ENCODE results near the gene IGFBP4. TPM values are rescaled to one million over a fixed set of nuclear protein-coding genes. Genes with fewer than 3 reads are reported as not detected.

IGFBP4 gene
- total RNA-seq, 1 experiment from 2014 or later: 25.0 TPM

GRCh38 chr17:40493697-40494096, 50.4 kb downstream of the IGFBP4 start:
- DNase-seq (ENCODE audit: low read depth, low spot score): no peak
- in situ Hi-C loops (cut with HindIII; ENCODE audit: low pct_unique_long_range_greater_than_20kb, low sequenced_read_pairs): no loop called here

GRCh38 chr17:40495140-40495539, 51.9 kb downstream of the IGFBP4 start:
- no peak for DNase-seq (ENCODE audit: low read depth, low spot score)
- in situ Hi-C loops (cut with HindIII; ENCODE audit: low pct_unique_long_range_greater_than_20kb, low sequenced_read_pairs): no loop called here

GRCh38 chr17:40496170-40496569, 52.9 kb downstream of the IGFBP4 start:
- in situ Hi-C loops (cut with HindIII; ENCODE audit: low pct_unique_long_range_greater_than_20kb, low sequenced_read_pairs): no loop called here
- no peak for DNase-seq (ENCODE audit: low read depth, low spot score)

DNA sequence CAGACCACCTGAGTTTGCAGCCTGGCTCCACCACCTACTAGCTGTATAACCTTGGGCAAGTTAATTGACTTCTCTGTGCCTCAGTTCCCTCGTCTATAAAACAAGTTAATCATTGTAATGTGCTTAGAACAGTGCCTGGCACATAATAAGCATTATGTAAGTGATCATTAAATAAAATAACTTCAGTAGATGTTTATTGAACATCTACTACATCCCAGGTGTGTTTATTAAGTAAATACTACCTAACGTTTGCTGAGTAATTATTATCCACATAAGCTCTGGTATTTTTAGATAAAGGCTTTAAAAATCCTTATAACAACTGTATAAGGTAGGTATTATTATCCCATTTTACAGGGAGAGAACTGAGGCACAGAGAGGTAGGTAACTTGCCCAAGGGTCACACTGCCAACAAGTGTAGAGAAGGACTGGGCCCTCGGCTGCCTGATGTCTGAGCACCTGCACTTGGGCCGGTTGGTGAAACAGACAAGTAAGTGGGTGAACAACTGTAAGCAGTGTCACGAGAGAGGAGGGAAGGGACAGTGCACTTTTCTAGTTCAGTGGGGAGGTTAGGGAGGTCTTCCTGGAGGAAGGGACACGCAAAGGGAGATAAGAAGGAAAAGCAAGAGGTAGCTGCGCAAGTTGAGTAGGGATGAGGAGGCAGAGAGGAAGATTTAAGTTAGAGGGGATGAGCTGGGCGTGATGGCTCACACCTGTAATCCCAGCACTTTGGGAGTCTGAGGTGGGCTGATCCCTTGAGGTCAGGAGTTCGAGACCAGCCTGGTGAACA, 53.6 kb downstream of the IGFBP4 start:
- no peak for DNase-seq (ENCODE audit: low read depth, low spot score)
- in situ Hi-C loops (cut with HindIII; ENCODE audit: low pct_unique_long_range_greater_than_20kb, low sequenced_read_pairs): no loop called here

GRCh38 chr17:40497695-40498094, 54.4 kb downstream of the IGFBP4 start:
- in situ Hi-C loops (cut with HindIII; ENCODE audit: low pct_unique_long_range_greater_than_20kb, low sequenced_read_pairs): no loop called here
- no peak for DNase-seq (ENCODE audit: low read depth, low spot score)

DNA sequence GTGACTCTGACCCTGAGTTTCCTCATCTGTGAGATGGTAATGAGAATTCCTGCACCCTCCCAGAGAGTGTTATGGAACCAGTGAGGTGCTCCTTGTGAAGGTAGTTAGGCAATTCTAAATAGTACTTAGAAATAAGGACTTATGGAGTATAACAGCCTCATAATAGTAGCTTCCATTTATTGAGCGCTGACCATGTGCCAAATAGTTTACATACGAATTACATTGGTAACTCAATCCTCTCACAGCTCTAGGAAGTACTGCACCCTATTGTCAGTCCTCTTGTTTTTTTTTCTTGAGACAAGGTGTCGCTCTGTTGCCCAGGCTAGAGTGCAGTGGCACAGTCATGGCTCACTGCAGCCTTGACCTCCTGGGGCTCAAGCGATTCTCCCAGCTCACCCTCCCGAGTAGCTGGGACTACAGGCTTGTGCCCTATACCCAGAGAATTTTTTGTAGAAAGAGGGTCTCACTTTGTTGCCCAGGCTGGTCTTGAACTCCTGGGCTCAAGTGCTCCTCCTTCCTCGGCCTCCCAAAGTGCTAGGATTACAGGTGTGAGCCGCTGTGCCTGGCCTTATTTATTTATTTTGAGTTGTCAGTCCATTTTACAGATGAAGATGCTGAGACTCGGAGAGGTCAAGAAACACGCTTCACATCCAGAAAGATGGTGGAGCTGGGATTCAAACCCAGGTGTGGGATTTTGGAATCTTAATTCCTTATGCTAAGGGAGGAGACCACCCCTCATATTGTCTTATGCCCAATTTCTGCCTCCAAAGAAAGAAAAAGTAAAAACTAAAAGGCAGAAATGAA, 55.2 kb downstream of the IGFBP4 start:
- in situ Hi-C loops (cut with HindIII; ENCODE audit: low pct_unique_long_range_greater_than_20kb, low sequenced_read_pairs): no loop called here
- no peak for DNase-seq (ENCODE audit: low read depth, low spot score)

GRCh38 chr17:40499551-40500189, 56.4 kb downstream of the IGFBP4 start:
- in situ Hi-C loops (cut with HindIII; ENCODE audit: low pct_unique_long_range_greater_than_20kb, low sequenced_read_pairs): no loop called here

GRCh38 chr17:40500190-40500589, 56.9 kb downstream of the IGFBP4 start:
- in situ Hi-C loops (cut with HindIII; ENCODE audit: low pct_unique_long_range_greater_than_20kb, low sequenced_read_pairs): no loop called here
- no peak for DNase-seq (ENCODE audit: low read depth, low spot score)

More at GRCh38 chr17:40499551-40500189, 56.4 kb downstream of the IGFBP4 start:
- DNase-seq (ENCODE audit: low read depth, low spot score): peak; percentile 61

GRCh38 chr17:40500709-40501108, 57.5 kb downstream of the IGFBP4 start:
- in situ Hi-C loops (cut with HindIII; ENCODE audit: low pct_unique_long_range_greater_than_20kb, low sequenced_read_pairs): no loop called here

DNA sequence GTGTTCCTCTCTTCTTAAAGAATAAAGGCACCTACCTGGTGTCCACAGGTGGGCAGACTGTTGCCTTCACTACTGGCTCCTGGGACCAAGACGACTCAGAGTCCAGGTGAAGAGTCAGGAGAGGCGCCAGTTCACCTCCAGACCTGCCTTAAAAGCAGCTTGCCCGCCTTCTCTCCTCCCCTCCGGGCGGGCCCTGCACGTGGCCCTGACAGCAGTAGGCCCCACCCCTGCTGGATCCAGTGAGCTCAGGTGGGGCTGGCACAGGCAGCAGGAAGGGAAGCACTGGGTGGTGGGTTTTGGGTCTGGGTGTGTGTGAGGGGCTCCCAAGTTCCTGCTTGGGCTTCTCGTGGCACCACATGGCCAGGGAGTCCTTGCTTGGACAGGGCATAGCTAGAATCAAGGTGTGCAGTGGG, 58.3 kb downstream of the IGFBP4 start, which contains the start of gene TNS4:
TSS of gene TNS4 (minus strand) at position 125 of the 413 bp plus-strand sequence. CDS start 5,198 bp downstream, outside the sequence.
- in situ Hi-C loops (cut with HindIII; ENCODE audit: low pct_unique_long_range_greater_than_20kb, low sequenced_read_pairs): no loop called here
- no peak for DNase-seq (ENCODE audit: low read depth, low spot score)

More at GRCh38 chr17:40500709-40501108, 57.5 kb downstream of the IGFBP4 start:
- DNase-seq (ENCODE audit: low read depth, low spot score): no peak

DNA sequence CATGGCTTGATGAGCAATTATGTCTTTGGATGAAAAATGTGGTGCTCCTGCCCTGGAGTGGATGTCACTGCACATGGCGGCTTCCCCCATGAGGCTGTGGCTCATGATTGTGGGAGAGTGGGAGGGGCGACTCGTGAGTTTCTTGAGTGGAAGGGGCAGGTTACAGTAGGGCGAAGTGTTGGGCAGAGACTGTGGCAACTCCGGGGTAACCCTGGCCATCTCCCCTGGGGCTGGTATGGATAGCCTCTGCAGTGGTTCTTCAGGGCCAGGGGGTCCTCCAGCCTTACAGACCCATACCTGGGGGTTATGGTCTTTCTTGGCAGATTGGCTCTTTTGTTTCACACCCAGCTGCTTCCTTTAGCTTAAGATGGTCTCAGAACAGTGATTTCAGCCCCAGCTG, 59.5 kb downstream of the IGFBP4 start:
- in situ Hi-C loops (cut with HindIII; ENCODE audit: low pct_unique_long_range_greater_than_20kb, low sequenced_read_pairs): no loop called here

DNA sequence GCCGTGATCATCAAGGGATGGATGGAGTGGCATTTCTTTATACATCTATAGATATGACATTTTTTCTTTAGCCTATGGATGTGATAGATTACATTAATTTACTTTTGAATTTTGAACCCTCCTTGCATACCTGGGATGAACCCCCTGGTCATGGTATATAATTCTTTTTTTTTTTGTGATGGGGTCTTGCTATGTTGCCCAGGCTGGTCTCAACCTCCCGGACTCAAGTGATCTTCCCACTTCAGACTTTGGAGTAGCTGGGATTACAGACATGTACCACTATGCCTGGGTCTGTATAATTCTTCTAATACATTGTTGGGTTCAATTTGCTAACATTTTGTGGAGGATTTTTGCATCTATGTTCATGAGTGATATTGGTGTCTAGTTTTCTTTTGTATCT, 59.9 kb downstream of the IGFBP4 start:
- DNase-seq (ENCODE audit: low read depth, low spot score): no peak
- in situ Hi-C loops (cut with HindIII; ENCODE audit: low pct_unique_long_range_greater_than_20kb, low sequenced_read_pairs): no loop called here

More for the DNA sequence above, 59.5 kb downstream of the IGFBP4 start:
- DNase-seq (ENCODE audit: low read depth, low spot score): no peak

- in situ Hi-C loops (cut with HindIII; ENCODE audit: low pct_unique_long_range_greater_than_20kb, low sequenced_read_pairs): no loop called here
- no peak for DNase-seq (ENCODE audit: low read depth, low spot score)
Observed at GRCh38 chr17:40506786-40507185, 63.5 kb downstream of the IGFBP4 start.

Other genes with a start within 250 kb of the IGFBP4 start
- gene WIPF2, start 224.1 kb upstream of the IGFBP4 start, total RNA-seq (2014; rRNA removed; shearing (Covaris generic)): 5.1 and 5.7 TPM in 2 replicates
- gene CDC6, start 155.6 kb upstream of the IGFBP4 start, total RNA-seq (2014; rRNA removed; shearing (Covaris generic)): 54.7 TPM in 2 replicates
- 7.6 and 9.0 TPM in 2 replicates for gene RARA, start 134.3 kb upstream of the IGFBP4 start, total RNA-seq (2014; rRNA removed; shearing (Covaris generic))
- gene GJD3, start 78.7 kb upstream of the IGFBP4 start, total RNA-seq (2014; rRNA removed; shearing (Covaris generic)): not detected in 2 replicates
- 114 and 117 TPM in 2 replicates for gene TOP2A, start 25.6 kb upstream of the IGFBP4 start, total RNA-seq (2014; rRNA removed; shearing (Covaris generic))
- gene TNS4, start 58.2 kb downstream of the IGFBP4 start, total RNA-seq (2014; rRNA removed; shearing (Covaris generic)): not detected in 2 replicates
- gene CCR7, start 122.0 kb downstream of the IGFBP4 start, total RNA-seq (2014; rRNA removed; shearing (Covaris generic)): not detected in 2 replicates
- gene SMARCE1, start 204.4 kb downstream of the IGFBP4 start, total RNA-seq (2014; rRNA removed; shearing (Covaris generic)): 84.5 and 85.2 TPM in 2 replicates
- gene KRT222, start 221.7 kb downstream of the IGFBP4 start, total RNA-seq (2014; rRNA removed; shearing (Covaris generic)): 0.45 and 0.95 TPM in 2 replicates